LNCAP (cell line): Measurements from ENCODE around the gene PPL.

Experiments used
- TF ChIP-seq, protein P1 (sequence below): fragments of 450-650 bp; IDR thresholded peaks from 2 replicates; pipeline ENCODE4 v1.5.1; 2017; ENCODE audit warnings: mild to moderate bottlenecking

The PPL gene, protein sequence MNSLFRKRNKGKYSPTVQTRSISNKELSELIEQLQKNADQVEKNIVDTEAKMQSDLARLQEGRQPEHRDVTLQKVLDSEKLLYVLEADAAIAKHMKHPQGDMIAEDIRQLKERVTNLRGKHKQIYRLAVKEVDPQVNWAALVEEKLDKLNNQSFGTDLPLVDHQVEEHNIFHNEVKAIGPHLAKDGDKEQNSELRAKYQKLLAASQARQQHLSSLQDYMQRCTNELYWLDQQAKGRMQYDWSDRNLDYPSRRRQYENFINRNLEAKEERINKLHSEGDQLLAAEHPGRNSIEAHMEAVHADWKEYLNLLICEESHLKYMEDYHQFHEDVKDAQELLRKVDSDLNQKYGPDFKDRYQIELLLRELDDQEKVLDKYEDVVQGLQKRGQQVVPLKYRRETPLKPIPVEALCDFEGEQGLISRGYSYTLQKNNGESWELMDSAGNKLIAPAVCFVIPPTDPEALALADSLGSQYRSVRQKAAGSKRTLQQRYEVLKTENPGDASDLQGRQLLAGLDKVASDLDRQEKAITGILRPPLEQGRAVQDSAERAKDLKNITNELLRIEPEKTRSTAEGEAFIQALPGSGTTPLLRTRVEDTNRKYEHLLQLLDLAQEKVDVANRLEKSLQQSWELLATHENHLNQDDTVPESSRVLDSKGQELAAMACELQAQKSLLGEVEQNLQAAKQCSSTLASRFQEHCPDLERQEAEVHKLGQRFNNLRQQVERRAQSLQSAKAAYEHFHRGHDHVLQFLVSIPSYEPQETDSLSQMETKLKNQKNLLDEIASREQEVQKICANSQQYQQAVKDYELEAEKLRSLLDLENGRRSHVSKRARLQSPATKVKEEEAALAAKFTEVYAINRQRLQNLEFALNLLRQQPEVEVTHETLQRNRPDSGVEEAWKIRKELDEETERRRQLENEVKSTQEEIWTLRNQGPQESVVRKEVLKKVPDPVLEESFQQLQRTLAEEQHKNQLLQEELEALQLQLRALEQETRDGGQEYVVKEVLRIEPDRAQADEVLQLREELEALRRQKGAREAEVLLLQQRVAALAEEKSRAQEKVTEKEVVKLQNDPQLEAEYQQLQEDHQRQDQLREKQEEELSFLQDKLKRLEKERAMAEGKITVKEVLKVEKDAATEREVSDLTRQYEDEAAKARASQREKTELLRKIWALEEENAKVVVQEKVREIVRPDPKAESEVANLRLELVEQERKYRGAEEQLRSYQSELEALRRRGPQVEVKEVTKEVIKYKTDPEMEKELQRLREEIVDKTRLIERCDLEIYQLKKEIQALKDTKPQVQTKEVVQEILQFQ (N-terminal part only)

DNA sequence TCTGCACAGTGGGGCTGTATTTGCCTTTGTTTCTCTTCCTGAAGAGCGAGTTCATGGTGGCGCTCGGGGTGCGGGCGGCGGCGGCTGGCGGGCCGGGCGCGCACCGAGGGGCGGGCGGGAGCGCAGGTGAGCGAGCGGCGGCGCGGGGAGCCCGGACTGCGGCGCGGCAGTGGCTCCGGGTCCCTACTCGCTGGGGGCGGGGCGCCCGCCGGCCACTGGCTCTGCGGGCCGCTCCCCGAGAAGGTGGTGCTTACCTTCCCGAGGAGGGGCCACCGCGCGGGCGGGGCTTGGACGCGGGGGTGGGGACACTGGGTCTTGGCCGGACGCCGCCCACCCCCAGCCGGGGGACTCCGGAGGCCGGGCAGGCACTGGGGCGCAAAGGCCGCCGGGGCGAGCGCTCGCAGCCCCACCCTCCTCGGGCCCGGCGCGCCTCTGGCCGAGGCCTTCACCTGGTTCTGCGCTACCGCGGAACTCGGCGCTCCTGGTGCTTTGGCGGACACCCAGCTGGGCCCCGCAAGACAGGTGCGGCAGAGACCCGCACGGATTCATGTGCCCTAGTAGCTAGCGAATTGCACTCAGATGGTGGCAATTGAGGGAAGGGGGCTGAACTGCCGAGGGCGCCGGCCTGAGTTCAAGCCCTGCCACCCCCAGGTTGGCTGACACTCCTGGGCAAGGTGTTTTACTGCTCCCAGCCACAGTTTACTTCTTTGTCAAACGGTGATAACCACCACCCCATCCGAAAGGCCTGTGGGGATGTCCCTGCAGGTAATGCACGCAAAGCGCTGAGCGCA is at the start of gene PPL:
Gene PPL (minus strand): TSS at position 158 of the 791 bp plus-strand sequence. CDS start 103 bp downstream, at position 55.
- TF ChIP-seq, protein P1, sequence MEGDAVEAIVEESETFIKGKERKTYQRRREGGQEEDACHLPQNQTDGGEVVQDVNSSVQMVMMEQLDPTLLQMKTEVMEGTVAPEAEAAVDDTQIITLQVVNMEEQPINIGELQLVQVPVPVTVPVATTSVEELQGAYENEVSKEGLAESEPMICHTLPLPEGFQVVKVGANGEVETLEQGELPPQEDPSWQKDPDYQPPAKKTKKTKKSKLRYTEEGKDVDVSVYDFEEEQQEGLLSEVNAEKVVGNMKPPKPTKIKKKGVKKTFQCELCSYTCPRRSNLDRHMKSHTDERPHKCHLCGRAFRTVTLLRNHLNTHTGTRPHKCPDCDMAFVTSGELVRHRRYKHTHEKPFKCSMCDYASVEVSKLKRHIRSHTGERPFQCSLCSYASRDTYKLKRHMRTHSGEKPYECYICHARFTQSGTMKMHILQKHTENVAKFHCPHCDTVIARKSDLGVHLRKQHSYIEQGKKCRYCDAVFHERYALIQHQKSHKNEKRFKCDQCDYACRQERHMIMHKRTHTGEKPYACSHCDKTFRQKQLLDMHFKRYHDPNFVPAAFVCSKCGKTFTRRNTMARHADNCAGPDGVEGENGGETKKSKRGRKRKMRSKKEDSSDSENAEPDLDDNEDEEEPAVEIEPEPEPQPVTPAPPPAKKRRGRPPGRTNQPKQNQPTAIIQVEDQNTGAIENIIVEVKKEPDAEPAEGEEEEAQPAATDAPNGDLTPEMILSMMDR = no peak

- TF ChIP-seq, protein P1 = no peak
Measured at GRCh38 chr16:4984174-4984990, 47.4 kb upstream of the PPL start.

DNA sequence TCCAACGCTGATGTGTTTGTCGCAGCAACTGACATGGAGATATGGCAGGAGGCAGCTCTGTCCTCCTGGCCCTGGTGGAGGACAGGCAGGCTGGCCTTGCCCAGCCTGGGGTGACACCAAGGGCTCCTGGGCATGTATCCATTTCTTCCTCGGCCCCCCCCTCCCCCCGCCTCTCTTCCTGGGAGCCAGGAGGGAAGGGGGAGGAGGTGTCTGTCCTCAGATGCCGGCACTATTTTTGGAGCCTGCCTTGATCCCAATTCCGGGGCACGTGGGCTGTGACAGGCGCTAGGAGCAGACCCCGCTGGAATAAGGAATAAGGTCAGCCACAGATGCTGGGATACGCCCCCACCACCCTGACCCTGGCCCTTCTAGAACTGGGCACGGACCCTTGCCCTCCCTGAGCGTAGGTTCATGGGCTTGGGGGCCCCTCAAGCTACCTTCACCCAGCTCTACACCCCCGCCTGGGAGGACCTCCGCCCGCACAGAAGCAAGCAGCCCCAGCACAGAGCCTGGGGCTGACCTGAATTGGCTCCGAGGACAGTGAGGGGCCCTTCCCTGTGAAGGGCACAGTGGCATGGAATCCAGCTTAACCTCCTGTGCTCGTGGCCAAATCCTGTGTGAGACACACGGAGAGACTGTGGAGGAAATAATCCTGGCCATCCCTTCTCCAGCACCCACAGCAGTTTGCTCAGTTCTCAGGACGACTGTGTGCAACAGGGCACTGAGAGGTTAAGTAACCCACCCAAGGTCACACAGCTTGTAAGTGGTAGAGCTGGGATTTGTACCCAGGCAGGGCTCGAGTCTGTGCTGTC is 45.3 kb upstream of the PPL start:
- TF ChIP-seq, protein P1 = no peak

DNA sequence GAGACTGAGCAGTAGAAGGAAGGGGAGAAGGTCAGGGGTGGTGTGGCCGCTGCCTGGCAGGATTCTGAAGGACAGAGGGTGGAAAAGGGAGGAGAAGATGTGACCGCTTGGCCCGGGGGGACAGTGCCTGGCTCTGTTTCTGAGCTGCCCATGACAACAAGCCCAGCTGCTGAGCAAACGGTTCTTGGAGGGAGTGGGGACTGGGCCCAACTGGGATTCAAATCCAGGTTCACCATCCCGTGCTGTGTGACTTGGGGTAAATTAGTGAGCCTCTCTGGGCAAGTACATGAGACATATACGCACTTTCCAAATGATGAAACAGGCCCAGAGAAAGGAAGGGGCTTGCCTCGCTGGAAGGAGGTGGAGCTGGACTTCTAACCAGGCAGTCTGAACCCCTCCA is 44.5 kb upstream of the PPL start:
- TF ChIP-seq, protein P1 = no peak

GRCh38 chr16:4980691-4981090 is 43.7 kb upstream of the PPL start:
- TF ChIP-seq, protein P1 = no peak
